Anterior cingulate cortex (tissue), 58 donors: ENCODE data around the gene MYO18B.

Source experiments
- DNase-seq, 58 donors: peaks; one replicate each; lab custom pipeline; 2025; lab: John Stamatoyannopoulos, UW

Gene MYO18B

GRCh38 chr22:25712661-25713400 lies 29.2 kb upstream of the MYO18B start:
- no peak for DNase-seq

DNA sequence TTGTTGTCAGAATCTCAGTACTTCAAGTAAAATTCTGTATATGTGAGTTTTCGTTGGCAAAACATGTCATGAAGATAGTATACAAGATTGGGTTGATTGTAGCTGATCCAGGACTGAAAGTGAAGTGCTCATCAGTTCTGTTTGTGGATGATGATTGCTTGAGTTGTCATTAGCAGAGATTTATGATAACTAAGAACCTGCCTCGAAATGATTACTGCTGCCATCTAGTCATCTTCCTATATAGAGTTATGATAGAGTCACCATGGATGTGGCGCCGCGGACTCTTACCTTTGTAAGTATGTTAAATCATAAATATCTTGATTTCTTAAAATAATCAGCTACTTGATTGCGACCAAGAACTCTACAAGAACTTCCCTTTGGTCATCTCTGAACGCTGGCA lies 27.9 kb upstream of the MYO18B start:
- no peak for DNase-seq

GRCh38 chr22:25714739-25715138 lies 27.2 kb upstream of the MYO18B start:
- DNase-seq: no peak

GRCh38 chr22:25716637-25717036 lies 25.4 kb upstream of the MYO18B start:
- DNase-seq: no peak

- DNase-seq: peak in 2 of 58 donors; percentile 11 to 68
These were observed 23.7 kb upstream of the MYO18B start for GRCh38 chr22:25718135-25718840.

DNA sequence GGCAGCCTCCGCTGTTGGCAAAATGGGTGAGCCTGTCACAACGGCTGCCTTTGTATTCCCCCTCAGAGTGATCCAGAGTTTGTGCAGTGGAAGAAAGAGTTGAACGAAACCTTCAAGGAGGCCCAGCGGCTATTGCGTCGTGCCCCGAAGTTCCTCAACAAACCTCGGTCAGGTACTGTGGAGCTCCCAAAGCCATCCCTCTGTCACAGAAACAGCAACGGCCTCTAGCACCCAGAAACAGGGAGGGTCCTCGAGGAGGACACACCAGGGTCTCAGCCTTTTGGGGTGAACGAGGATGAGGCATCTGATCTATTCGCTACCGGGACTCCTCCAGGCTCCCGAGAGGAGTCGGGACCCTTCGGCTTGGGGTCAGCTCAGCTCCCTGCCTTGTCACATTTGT lies 19.8 kb upstream of the MYO18B start:
- no peak for DNase-seq

- no peak for DNase-seq
These were observed 19.4 kb upstream of the MYO18B start for GRCh38 chr22:25722626-25723025.

DNA sequence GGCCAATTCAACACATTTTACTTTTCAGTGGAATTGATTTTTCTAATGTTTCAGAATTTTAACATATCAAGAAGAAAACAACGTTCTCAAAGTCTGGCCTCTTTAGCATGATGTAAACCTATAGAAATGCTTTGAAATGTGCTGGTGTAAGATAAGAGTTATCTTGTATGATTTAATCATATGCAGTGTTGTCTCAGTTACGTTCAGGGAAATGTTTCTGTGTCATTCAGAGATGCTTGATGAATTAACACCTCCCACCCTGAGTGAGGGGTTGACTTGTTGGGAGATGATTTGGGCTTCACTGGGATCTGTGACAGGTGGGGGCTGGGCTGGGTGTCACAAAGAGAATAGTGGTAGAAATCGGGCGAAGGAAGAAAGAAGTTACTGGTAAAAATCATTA lies 15.7 kb upstream of the MYO18B start:
- DNase-seq: no peak

GRCh38 chr22:25728071-25728470 lies 13.9 kb upstream of the MYO18B start:
- no peak for DNase-seq

DNA sequence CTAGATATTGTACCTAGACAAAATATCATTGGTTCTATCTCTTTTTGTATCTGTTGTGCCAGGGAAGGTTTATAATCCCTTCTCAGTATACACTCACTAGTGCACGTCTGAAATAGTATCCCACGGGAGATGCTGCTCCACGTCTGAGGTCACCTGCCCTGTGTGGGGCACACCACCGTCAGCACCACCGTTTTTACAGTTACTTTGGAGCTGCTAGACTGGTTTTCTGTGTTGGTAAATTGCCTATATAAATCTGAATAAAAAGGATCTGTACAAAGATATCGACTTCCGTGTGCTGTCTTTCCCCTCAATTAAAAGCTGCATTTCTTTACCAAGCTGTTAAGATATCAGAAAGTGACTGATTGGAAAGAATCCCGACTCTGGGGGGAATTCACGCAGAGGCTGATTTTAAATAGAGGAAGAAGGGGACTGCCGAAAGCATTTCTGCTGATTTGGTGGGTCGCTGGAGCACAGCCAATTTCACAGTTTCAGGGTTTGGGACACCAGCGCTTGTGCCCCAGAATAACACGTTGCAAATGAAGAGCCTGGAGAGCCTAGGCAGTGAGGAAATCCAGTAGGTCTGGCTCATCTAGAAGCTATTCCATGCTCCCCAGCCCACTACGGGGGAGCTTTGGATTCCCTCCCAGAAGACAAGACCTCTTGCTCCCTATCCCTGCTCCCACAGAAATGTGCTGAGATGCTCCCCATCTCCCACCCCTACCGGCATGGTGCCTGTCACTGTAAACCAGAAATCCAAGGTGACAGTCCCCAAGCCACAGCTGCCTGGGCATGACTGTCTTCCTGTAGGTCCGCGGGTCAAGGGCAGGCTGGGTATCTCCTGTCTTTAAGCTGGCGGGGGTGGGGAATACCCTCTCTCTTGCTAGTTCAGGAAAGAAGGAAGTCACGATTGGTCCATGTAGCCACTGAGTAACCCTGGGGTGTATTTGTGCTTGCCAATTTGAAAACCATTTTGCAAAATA lies 12.7 kb upstream of the MYO18B start:
- DNase-seq: no peak

DNA sequence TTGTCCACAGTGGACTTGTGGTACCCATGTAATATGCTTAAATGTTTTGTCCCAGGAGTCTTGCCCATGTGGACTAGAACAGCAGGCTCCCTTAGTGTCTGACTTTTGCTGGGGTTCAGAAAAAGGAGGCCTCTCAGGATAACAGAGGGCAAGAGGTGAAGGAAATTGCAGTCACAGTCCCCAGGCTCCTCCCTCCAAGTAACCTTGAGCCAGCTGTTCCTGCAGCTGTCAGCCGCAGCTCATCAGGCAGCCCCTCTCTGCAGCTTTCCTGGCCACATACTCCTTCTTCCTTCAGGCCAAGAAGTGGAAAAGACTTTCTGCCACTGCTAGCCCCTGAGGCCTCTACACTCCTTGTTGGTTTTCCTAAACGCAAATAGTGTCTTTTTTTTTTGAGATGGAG lies 6.3 kb upstream of the MYO18B start:
- no peak for DNase-seq

DNA sequence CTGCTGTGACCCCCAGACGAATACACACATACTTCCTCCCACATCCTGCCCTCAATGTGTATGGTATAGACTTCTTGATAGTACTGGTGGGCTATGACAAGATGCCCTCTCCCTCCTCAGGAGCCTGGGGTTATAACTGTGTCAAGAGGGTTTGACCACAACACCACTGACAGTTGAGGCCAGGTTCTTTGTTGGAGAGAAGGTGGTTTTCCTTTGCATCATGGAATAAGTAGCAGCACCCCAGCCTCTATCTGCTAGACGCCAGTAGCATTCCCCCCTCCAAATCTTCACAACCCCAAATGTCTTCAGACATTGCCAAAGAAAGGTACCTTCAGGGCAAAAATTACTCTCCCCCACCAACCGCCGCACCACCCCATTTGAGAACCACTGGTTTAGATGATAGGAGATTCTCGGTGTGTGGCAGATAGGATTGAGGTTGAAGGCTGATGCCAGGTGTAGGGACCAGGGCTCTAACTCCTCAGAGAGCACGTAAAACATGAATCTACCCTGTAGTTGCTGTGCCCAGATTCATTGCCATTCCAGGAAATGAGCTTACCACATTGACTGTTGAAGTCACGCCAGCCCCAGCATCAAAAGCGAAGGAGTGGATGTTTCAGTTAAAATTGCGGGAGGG lies 5.5 kb upstream of the MYO18B start:
- no peak for DNase-seq

DNA sequence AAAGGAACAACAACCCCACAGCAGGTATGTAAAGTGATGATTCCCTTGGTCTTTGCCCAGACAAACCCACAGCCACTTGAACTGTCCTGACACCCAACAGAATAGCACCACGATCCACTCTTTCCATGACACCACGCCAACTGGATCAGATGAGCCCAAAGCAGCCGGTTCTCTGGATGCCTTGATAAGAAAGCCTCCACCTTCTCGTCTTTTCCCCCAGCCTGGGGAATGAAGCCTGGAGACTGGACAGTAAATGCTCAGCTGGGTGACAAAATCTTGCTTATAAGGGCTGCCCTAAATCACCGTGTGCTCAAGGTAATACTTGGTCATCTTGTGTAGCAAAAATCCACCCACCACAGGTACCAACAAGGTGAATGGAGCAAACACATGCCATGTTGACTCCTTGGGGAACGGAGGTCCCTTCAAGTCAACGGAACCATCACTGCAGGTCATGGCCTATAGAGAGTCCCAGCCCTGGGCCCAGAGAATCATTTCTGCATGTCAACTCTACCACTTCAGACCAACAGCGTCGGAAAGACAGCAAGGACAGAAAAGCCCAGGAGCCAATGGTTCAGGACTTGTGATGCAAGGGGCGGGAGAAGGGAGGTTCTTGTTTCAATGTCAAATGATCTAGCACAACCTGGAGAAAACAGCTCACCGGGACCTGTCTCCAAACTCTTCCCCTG lies 2.2 kb upstream of the MYO18B start:
- DNase-seq: no peak

DNA sequence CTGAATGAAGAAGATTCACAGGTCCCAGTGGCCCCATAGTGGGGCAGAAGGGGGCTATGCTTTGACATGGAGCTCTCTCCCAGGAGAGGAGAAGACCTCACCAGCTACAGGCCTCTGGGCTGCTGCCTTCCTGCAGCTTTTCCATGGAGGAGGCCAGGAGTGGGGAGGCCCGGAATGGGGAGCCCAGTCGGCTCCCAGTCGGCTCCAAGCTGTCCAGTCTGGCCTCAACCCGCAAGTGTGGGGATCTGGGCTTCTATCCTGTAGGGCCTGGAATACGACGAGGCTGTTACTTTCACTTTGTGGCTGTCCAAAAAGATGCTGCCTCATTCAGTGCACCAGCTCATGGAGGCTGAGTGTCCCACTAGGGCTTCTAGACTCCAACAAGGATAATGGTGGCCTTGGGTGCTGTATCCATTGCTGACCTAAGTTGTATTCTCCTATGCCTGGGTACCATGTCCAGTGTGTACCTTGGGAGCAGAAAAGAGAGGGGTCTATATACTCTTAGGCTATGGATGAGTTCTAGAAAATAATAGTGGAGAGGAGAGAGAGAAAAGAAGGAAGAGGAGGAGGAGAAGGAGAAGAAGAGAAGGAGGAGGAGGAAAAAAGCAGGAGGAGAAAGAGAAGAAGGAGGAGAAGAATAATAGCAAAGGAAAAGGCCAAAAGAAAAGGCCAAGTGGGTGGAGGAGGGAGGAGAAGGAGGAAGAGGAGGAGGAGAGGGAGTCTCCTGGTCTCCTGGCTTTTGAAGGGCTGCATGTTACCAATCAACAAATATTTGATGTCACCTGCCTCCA lies 1.1 kb downstream of the MYO18B start:
- DNase-seq: no peak

GRCh38 chr22:25744694-25745093 lies 2.7 kb downstream of the MYO18B start:
- DNase-seq: no peak

GRCh38 chr22:25745341-25746011 lies 3.5 kb downstream of the MYO18B start:
- DNase-seq: no peak

DNA sequence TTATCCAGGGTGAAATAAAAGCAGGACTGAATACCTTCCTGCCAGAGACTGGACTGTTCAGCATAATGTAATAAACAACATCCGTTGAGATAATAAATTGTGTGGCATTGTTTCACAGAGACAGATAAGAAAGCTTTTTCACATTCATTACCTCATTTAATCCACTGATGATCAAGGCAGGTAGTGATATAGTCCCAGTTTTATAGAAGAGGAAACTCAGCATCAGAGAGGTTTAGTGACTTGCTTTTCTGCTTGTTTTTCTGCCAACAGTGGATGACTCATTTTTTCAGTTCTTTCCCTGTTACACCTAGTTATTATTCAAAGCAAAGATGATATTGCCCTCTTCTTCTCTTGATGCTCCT lies 4.0 kb downstream of the MYO18B start:
- DNase-seq: no peak

DNA sequence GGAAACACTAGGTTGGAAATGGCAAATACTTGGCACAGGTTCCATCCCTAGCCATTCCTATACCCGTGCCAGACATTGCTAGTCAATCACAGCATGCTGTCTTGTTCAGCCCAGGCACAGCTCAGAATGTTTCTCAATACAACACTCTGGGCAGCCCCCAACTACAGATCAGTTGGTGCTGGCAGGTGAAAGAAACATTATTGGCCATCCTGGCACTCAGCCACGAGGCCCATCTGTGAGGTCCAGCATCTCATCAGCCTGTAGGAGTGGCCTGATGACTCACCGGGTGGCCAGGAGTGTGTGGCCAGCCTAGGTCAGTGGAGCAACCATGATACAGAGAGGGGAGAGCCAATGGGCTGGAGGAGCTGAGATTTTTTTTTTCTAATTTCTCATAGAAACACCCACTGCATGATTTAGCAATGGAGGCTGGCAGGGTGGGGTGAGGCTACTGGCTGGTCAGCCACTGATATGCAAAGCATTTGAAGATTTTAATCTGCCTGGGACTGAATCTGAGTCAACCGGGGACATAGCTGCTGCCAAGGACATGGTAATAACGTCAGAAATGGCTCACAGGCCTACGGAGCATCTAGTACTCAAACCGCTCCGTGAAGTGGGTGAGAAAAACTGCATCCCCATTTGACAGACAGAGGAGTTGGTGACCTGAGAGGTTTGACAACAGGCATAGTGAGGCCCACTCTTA lies 5.4 kb downstream of the MYO18B start:
- DNase-seq: no peak
